ENCODE data around the gene ERN1. TPM values are rescaled to one million over a fixed set of nuclear protein-coding genes. Genes with fewer than 3 reads are reported as not detected.
A peak's percentile ranks its signal among the peaks of the same experiment; 100 is the strongest.

The ERN1 gene
- polyA plus RNA-seq, 3 donors = 11.0 to 27.5 (median 13.7) TPM

GRCh38 chr17:63998050-63998720 lies 131.8 kb downstream of the ERN1 start, which contains the start of gene PRR29:
Gene PRR29, plus strand, starts transcription at chr17:63998351. Its CDS starts 14 bp downstream, at chr17:63998365.
- Histone ChIP-seq H3K4me1 (ENCODE audit: control insufficient read depth in 1 of 2, insufficient read depth in 2 of 2, low read length in 2 of 2) (peaks cover 47 to 48% of the 10 kb centered on the region in 2 donors), H3K27me3 (ENCODE audit: control insufficient read depth in 2 of 2, insufficient read depth in 2 of 2, low read length in 2 of 2) (peaks cover 8 to 36% of the 10 kb centered on the region in 2 donors), H3K9ac (ENCODE audit: insufficient read depth, low read length, poor library complexity, severe bottlenecking) (peak within 1 kb of the TSS; percentile 12), H3K27ac (ENCODE audit: low read depth in 1 of 2, low read length in 2 of 2) (no peak within 1 kb of the TSS), H3K9me3 (replicated peaks in 1 of 2; ENCODE audit: control insufficient read depth in 1 of 2, insufficient read depth in 1 of 2, low read length in 2 of 2) (no peaks in the 10 kb centered on the region), H3K4me3 (replicated peaks in 1 of 3; ENCODE audit: low read depth in 2 of 3, low read length in 3 of 3) (peak within 1 kb of the TSS; percentile 57 to 84 (median 61)), H3K4me2 (replicated peaks; ENCODE audit: extremely low read depth, low read length, poor library complexity, severe bottlenecking) (peak within 1 kb of the TSS; percentile 98), H4K20me1 (ENCODE audit: insufficient read depth, low read length) (no peaks in the 10 kb centered on the region), H3K79me2 (ENCODE audit: insufficient read depth, low read length) (no peaks in the 10 kb centered on the region), H3K36me3 (replicated peaks in 1 of 2; ENCODE audit: control insufficient read depth in 1 of 2, insufficient read depth in 2 of 2, low read length in 2 of 2) (peaks cover 12% of the 10 kb centered on the region in 2 donors), H2AFZ (ENCODE audit: insufficient read depth, low read depth, low read length, poor library complexity, severe bottlenecking) (peak within 1 kb of the TSS; percentile 87)
- H3K4me3 Mint-ChIP-seq = peak within 1 kb of the TSS; percentile 88 to 95
- peaks cover 43% of the 10 kb centered on the region for H3K4me1 Mint-ChIP-seq
- peak within 1 kb of the TSS in 2 of 7 donors; percentile 55 to 73 for H3K27ac Mint-ChIP-seq
- intact Hi-C loops (cut with micrococcal nuclease) = no loop called here
- H3K36me3 Mint-ChIP-seq = peaks cover 7 to 11% of the 10 kb centered on the region in 2 donors
- peaks cover 0 to 13% (median 1%) of the 10 kb centered on the region in 7 donors for H3K9me3 Mint-ChIP-seq
- WGBS (ENCODE audit: insufficient coverage) = 1% methylated on average over 29 of the region's 43 CpGs
- peak; percentile 51 to 71 (median 69) for DNase-seq
- peaks cover 32 to 50% (median 45%) of the 10 kb centered on the region in 3 donors for H3K27me3 Mint-ChIP-seq (ENCODE audit: low read depth in 3 of 3)
- TF ChIP-seq CTCF (IDR thresholded peaks at IDR 0.05) = no peak

- no peak for TF ChIP-seq CTCF (IDR thresholded peaks at IDR 0.05)
- 15% methylated on average over 17 of the region's 19 CpGs for WGBS (ENCODE audit: insufficient coverage)
- Histone ChIP-seq H3K79me2 (ENCODE audit: insufficient read depth, low read length) (no peaks in the 10 kb centered on the region), H4K20me1 (ENCODE audit: insufficient read depth, low read length) (no peaks in the 10 kb centered on the region), H3K9ac (ENCODE audit: insufficient read depth, low read length, poor library complexity, severe bottlenecking) (no peak overlapping the region), H3K4me3 (replicated peaks in 1 of 3; ENCODE audit: low read depth in 2 of 3, low read length in 3 of 3) (peak overlapping the region; percentile 57 to 84 (median 61)), H3K27ac (ENCODE audit: low read depth in 1 of 2, low read length in 2 of 2) (no peak overlapping the region), H3K4me1 (ENCODE audit: control insufficient read depth in 1 of 2, insufficient read depth in 2 of 2, low read length in 2 of 2) (peaks cover 47 to 48% of the 10 kb centered on the region in 2 donors), H3K4me2 (replicated peaks; ENCODE audit: extremely low read depth, low read length, poor library complexity, severe bottlenecking) (peak overlapping the region; percentile 98), H2AFZ (ENCODE audit: insufficient read depth, low read depth, low read length, poor library complexity, severe bottlenecking) (peak overlapping the region; percentile 87), H3K9me3 (replicated peaks in 1 of 2; ENCODE audit: control insufficient read depth in 1 of 2, insufficient read depth in 1 of 2, low read length in 2 of 2) (no peaks in the 10 kb centered on the region), H3K27me3 (ENCODE audit: control insufficient read depth in 2 of 2, insufficient read depth in 2 of 2, low read length in 2 of 2) (peaks cover 8 to 36% of the 10 kb centered on the region in 2 donors), H3K36me3 (replicated peaks in 1 of 2; ENCODE audit: control insufficient read depth in 1 of 2, insufficient read depth in 2 of 2, low read length in 2 of 2) (peaks cover 5 to 6% of the 10 kb centered on the region in 2 donors)
- Mint-ChIP-seq H3K27ac (peak overlapping the region in 1 of 7 donors; percentile 46), H3K4me1 (peaks cover 46% of the 10 kb centered on the region), H3K36me3 (peaks cover under 1 to 4% of the 10 kb centered on the region in 2 donors), H3K27me3 (ENCODE audit: low read depth in 3 of 3) (peaks cover 33 to 50% (median 45%) of the 10 kb centered on the region in 3 donors), H3K4me3 (peak overlapping the region; percentile 88 to 95), H3K9me3 (peaks cover 0 to 13% (median 3%) of the 10 kb centered on the region in 7 donors)
- intact Hi-C loops (cut with micrococcal nuclease) = no loop called here
- no peak for DNase-seq
These were observed 132.4 kb downstream of the ERN1 start for GRCh38 chr17:63997341-63998048.
